Transverse colon (tissue), 4 donors: Measurements from ENCODE around the gene ATP6V1G1. TPM values are rescaled to one million over a fixed set of nuclear protein-coding genes. Genes with fewer than 3 reads are reported as not detected.

Experiments used
- DNase-seq: peaks from one replicate; pipeline ENCODE4 v3.0.0-alpha.2; 2019
- H3K27ac ChIP-seq, 4 donors: fragments of 200-600 bp; sonication (generic); 2 replicates each; pipeline ENCODE4 v1.5.1; 2016 to 2018; ENCODE audit warnings: inconsistent platforms in 4 of 4
- H3K27me3 ChIP-seq: fragments of 200-600 bp; sonication (generic); 2 replicates; pipeline ENCODE4 v1.5.1; 2017; ENCODE audit warnings: inconsistent platforms
- H3K36me3 ChIP-seq, 4 donors: fragments of 200-600 bp; sonication (generic); 2 replicates each; pipeline ENCODE4 v1.5.1; 2017 to 2019; ENCODE audit warnings: inconsistent platforms in 4 of 4
- H3K4me1 ChIP-seq, 4 donors: fragments of 200-600 bp; sonication (generic); 2 replicates each; pipeline ENCODE4 v1.5.1; 2017 to 2020; ENCODE audit warnings: inconsistent platforms in 4 of 4
- H3K4me3 ChIP-seq, 4 donors: fragments of 200-600 bp; sonication (generic); 1 replicate in 1 of 4; 2 replicates in 3 of 4; pipeline versions ENCODE4 v1.5.1 to v1.6.1; 2017 to 2019; ENCODE audit warnings: inconsistent platforms in 4 of 4
- H3K9me3 ChIP-seq, 2 donors: fragments of 200-600 bp; sonication (generic); 2 replicates each; pipeline ENCODE4 v1.5.1; 2017 to 2019; ENCODE audit warnings: inconsistent platforms in 2 of 2
- EP300 ChIP-seq: sonication (generic); formaldehyde crosslinking; IDR thresholded peaks from one replicate; pipeline ENCODE4 v1.6.1; 2017; ENCODE audit warnings: antibody characterized with exemption, low read depth
- POLR2A ChIP-seq: fragments of 450-650 bp; IDR thresholded peaks from one replicate; pipeline ENCODE4 v1.6.1; 2016; ENCODE audit warnings: antibody characterized with exemption, mild to moderate bottlenecking, moderate library complexity
- POLR2AphosphoS5 ChIP-seq, 3 donors: sonication (generic); formaldehyde crosslinking; IDR thresholded peaks; one replicate each; pipeline ENCODE4 v1.6.1; 2016; ENCODE audit warnings: antibody characterized with exemption in 3 of 3
- WGBS, 2 donors: methylation state at CpG; one replicate each; pipeline ENCODE4 v1.1.5; 2018; ENCODE audit warnings: low coverage in 1 of 2; 5-methylcytosine and 5-hydroxymethylcytosine counted together
- in situ Hi-C, 4 donors: fragments of 200-750 bp; cut with MboI; loops; one replicate each; pipeline versions ENCODE4 v1.15.0 to v1.15.1; 2017; ENCODE audit warnings: low sequenced_read_pairs in 3 of 4, low pct_ligation_motif_present in 1 of 4, low pct_unique_long_range_greater_than_20kb in 1 of 4
- intact Hi-C: fragments of 100-400 bp; cut with DNase I; formaldehyde crosslinking; loops from one replicate; pipeline ENCODE4 v1.15.1; 2023; ENCODE audit warnings: low total_unique reads
- total RNA-seq, 4 donors: library from RNA; depleted of rRNA; stranded (reverse); fragments of >200 nt; gene quantifications; one replicate each; pipeline ENCODE4 v1.1.0, GENCODE V29; 2016
- TF ChIP-seq, protein P1 (sequence below), 5 experiments: fragments of 200-600 bp in 3 of 5; fragments of 450-650 bp in 2 of 5; sonication (generic) in 3 of 5; IDR thresholded peaks; 1 replicate in 2 of 5; 2 replicates in 3 of 5; pipeline ENCODE4 v1.5.1; 2016 to 2017; ENCODE audit warnings: antibody characterized with exemption in 5 of 5, inconsistent platforms in 3 of 5, mild to moderate bottlenecking in 2 of 5, moderate library complexity in 1 of 5

The ATP6V1G1 gene
- total RNA-seq, 4 donors from 2014 or later: 102 to 144 (median 131) TPM

DNA sequence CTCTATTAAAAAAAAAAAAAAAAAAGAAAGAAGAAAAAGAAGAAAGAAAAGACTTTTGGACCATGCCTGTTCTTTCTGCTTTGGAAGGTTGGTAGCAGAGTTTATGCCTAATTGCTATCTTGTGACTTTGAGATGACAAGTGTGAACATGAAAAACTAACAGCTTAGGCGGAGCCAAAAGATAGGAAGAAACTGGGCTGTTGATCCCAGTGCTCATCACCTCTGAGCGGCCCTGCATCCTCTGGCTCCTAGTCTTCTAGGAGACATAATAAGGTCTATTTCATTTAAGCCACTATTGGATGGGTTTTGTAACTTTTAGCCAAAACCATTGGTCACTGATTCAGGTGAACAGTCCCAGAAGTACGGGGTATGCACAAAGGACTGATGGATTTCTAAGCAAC is 34.4 kb upstream of the ATP6V1G1 start:
- H3K27me3 ChIP-seq: no peaks in the 10 kb centered on the region
- no peak for DNase-seq
- in situ Hi-C loops (no loop called here), intact Hi-C loops (no loop called here)
- H3K36me3 ChIP-seq: no peaks in the 10 kb centered on the region
- no peak overlapping the region for H3K27ac ChIP-seq
- 91 to 100% methylated on average over 2 to 3 of the region's 3 CpGs for WGBS, 2 donors
- peaks cover 0 to 10% (median 3%) of the 10 kb centered on the region in 4 donors for H3K4me1 ChIP-seq
- no peak overlapping the region for H3K4me3 ChIP-seq
- TF ChIP-seq POLR2A (no peak), POLR2AphosphoS5 (IDR thresholded peaks at IDR 0.05) (no peak), EP300 (no peak)
- TF ChIP-seq, protein P1, sequence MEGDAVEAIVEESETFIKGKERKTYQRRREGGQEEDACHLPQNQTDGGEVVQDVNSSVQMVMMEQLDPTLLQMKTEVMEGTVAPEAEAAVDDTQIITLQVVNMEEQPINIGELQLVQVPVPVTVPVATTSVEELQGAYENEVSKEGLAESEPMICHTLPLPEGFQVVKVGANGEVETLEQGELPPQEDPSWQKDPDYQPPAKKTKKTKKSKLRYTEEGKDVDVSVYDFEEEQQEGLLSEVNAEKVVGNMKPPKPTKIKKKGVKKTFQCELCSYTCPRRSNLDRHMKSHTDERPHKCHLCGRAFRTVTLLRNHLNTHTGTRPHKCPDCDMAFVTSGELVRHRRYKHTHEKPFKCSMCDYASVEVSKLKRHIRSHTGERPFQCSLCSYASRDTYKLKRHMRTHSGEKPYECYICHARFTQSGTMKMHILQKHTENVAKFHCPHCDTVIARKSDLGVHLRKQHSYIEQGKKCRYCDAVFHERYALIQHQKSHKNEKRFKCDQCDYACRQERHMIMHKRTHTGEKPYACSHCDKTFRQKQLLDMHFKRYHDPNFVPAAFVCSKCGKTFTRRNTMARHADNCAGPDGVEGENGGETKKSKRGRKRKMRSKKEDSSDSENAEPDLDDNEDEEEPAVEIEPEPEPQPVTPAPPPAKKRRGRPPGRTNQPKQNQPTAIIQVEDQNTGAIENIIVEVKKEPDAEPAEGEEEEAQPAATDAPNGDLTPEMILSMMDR (IDR thresholded peaks at IDR 0.05): no peak
- no peaks in the 10 kb centered on the region for H3K9me3 ChIP-seq

DNA sequence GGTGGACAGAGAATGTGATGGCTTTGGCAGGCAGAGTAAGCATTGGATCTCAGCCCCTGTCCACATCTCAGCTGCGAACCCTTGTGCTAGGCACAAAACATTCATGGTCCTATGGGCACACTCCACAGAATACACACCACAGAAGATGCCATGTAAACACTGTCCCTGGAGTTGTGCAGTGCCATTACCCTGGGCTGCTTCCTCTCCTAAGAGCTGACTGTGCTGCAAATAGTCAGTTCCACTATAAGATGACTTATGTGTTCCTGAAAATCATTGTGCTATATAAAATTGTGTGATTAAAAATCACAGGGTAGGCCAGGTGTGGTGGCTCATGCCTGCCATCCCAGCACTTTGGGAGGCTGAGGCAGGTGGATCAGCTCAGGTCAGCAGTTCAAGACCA is 31.9 kb upstream of the ATP6V1G1 start:
- no peak for DNase-seq
- Histone ChIP-seq H3K4me1 (peaks cover 0 to 10% (median 3%) of the 10 kb centered on the region in 4 donors), H3K27me3 (no peaks in the 10 kb centered on the region), H3K9me3 (no peaks in the 10 kb centered on the region), H3K4me3 (no peak overlapping the region), H3K27ac (no peak overlapping the region), H3K36me3 (no peaks in the 10 kb centered on the region)
- intact Hi-C loops (no loop called here), in situ Hi-C loops (no loop called here)
- no peak for TF ChIP-seq POLR2A
- TF ChIP-seq POLR2AphosphoS5 (IDR thresholded peaks at IDR 0.05): no peak
- no peak for TF ChIP-seq EP300
- TF ChIP-seq, protein P1 (IDR thresholded peaks at IDR 0.05): no peak
- WGBS, 2 donors: 92% methylated on average over 1 of the region's 1 CpG; no CpG with 5 or more reads in 1 of the 2 donors

DNA sequence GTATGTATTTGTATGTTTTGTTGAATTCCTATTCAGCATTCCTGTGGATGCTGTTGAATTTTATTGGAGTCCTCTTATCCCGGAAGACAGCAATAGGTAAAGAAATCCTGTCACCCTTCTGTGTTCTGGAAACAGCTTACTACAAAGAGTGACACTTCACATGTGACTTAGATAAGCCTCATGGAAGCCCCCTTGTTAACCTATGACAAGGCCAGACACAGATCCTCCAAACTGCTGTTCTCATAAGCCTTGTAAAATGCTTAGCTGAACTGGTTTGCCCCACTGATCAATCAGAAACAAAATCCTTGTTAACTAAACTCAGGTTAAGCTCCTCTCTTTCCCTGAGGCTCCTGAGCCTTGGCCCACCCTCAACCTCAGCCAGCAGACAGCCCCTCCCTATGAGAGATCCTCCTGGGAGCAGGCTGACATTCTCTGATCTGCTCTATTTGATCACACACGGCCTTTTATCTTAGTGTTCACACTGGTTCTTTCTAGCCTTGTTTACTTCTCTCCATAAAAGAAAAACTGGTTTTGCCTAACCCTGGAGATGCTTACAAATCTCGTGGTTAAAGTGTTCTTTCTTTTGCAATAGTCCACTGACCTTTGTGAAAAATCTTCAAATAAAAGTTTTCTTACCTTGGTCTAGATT is 29.4 kb upstream of the ATP6V1G1 start:
- 17 to 39% methylated on average over 1 to 3 of the region's 3 CpGs for WGBS, 2 donors
- no peaks in the 10 kb centered on the region for H3K27me3 ChIP-seq
- intact Hi-C loops (no loop called here), in situ Hi-C loops (no loop called here)
- TF ChIP-seq POLR2A (no peak), EP300 (no peak), POLR2AphosphoS5 (IDR thresholded peaks at IDR 0.05) (no peak)
- TF ChIP-seq, protein P1 (IDR thresholded peaks at IDR 0.05): no peak
- H3K36me3 ChIP-seq: no peaks in the 10 kb centered on the region
- DNase-seq: no peak
- no peak overlapping the region for H3K27ac ChIP-seq
- H3K4me1 ChIP-seq: no peaks in the 10 kb centered on the region
- no peaks in the 10 kb centered on the region for H3K9me3 ChIP-seq
- no peak overlapping the region for H3K4me3 ChIP-seq

DNA sequence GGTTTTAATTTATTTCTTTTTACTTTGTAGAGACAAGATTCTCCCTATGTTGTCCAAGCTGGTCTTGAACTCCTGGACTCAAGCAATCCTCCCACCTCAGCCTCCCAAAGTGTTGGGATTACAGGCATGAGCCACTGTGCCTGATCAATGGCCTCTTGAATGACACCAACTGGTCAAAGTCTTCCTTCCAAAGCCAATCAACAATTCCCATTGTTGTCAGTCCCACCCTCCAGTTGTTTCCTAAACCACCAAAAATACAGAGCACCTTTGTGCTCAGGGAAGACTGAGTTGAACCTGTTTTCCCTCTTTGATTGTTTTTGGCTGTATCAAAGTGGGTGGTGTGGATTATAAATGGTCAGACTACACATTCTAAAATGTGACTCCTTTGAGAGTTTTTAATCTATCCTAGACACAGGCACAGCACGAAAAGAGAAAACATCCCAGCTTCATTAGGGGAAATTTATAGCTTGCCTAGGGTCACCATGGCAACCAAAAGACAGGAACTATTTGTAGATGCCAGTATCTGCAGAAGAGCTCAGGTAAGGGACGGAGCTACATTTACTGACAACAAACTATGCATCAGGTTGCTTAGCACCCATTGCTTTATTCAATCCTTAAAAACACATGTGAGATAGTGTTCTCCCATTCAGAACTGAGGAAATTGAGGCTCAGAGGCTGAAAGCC is 27.6 kb upstream of the ATP6V1G1 start:
- TF ChIP-seq EP300 (no peak), POLR2AphosphoS5 (IDR thresholded peaks at IDR 0.05) (no peak), POLR2A (no peak)
- TF ChIP-seq, protein P1 (IDR thresholded peaks at IDR 0.05): no peak
- Histone ChIP-seq H3K9me3 (no peaks in the 10 kb centered on the region), H3K4me3 (no peak overlapping the region), H3K27me3 (no peaks in the 10 kb centered on the region), H3K27ac (no peak overlapping the region), H3K36me3 (no peaks in the 10 kb centered on the region), H3K4me1 (no peaks in the 10 kb centered on the region)
- in situ Hi-C loops (no loop called here), intact Hi-C loops (no loop called here)
- WGBS, 2 donors: 28 to 45% methylated on average over 2 of the region's 2 CpGs
- DNase-seq: no peak
